DMS 273 treated with DMSO at 0.1 percent for 48 hours (cell line): ENCODE measurements around the gene PSMB11.
A peak's percentile ranks its signal among the peaks of the same experiment; 100 is the strongest.
"Not testable (repeated sequence)": the region's sequence is repeated elsewhere in the genome, so short reads cannot be mapped to it uniquely, and the experiment has no call there.

Source experiments
- DNase-seq: peaks from one replicate; lab custom pipeline; 2025; lab: John Stamatoyannopoulos, UW

Gene PSMB11

DNA sequence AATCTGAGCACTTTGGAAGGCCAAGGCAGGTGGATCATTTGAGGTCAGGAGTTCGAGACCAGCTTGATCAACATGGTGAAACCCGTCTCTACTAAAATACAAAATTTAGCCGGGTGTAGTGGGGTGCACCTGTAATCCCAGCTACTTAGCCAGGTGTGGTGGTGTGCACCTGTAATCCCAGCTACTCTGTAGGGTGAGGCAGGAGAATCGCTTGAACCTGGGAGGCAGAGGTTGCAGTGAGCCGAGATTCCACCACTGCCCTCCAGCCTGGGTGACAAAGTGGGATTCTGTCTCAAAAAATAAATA, 28.3 kb upstream of the PSMB11 start:
- not testable (repeated sequence) for DNase-seq

DNA sequence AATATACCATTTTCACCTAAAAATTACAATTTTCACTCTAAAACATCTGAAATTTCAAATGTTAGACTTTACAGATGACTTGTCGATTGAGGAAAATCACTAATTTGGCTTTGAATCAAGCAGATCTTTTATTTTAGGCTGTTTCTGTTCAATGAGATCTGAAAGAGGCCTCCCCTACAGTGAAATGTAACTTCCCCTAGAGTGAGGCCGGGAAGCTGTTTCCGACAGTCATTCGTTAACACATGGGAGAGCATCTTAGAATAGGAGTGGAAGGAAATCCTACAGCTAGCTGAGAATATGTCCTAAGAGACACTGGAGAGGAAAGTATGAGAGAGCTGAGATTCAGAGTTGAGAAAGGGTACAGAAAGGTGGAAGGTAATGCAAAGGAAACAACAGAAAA, 26.4 kb upstream of the PSMB11 start:
- DNase-seq = no peak

- DNase-seq = no peak
Measured at GRCh38 chr14:23017091-23017490, 24.9 kb upstream of the PSMB11 start.

GRCh38 chr14:23018107-23018506, 23.9 kb upstream of the PSMB11 start:
- no peak for DNase-seq

DNA sequence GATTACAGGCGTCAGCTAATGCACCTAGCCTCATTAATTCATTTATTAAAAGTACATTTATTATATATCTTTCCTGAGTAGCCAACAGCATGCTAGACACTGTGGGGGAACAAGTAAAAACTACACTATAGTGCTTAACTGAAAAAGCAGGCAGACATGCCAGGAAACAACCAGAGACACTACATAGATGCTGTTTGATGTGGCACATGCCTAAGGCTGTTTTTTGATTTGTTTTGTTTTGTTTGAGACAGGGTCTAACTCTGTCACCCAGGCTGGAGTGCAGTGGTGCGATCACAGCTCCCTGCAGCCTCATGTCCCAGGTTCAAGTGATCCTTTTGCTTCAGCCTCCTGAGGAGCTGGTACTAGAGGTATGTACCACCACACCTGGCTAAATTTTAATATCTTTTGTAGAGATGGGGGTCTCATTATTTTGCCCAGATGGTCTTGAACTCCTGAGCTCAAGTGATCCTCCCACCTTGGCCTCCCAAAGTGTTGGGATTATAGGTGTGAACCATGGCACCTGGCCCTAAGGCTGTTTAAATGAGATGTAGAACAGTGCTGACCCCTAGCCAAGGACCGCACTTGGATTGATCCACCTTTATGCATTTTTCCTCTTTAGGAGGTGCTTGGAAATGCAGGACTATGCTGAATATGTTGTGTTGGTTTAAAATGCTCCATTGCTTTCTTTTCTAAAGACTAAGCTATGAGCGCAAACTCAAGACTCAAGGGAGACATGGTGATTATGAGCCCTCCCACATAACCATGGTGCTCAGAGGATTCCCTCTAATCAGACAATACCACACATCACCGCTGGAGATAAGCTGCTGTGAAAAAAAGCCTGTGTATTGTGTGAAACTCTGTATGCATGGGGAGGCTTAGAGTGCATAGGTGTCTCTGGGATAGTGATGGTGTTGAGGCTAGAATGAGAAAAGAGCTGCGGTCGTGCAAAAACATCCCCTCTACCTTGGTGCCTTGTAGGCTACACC, 21.6 kb upstream of the PSMB11 start:
- DNase-seq = no peak

GRCh38 chr14:23021434-23021833, 20.6 kb upstream of the PSMB11 start:
- DNase-seq = no peak

GRCh38 chr14:23021889-23022442, 20.0 kb upstream of the PSMB11 start:
- DNase-seq = no peak

DNA sequence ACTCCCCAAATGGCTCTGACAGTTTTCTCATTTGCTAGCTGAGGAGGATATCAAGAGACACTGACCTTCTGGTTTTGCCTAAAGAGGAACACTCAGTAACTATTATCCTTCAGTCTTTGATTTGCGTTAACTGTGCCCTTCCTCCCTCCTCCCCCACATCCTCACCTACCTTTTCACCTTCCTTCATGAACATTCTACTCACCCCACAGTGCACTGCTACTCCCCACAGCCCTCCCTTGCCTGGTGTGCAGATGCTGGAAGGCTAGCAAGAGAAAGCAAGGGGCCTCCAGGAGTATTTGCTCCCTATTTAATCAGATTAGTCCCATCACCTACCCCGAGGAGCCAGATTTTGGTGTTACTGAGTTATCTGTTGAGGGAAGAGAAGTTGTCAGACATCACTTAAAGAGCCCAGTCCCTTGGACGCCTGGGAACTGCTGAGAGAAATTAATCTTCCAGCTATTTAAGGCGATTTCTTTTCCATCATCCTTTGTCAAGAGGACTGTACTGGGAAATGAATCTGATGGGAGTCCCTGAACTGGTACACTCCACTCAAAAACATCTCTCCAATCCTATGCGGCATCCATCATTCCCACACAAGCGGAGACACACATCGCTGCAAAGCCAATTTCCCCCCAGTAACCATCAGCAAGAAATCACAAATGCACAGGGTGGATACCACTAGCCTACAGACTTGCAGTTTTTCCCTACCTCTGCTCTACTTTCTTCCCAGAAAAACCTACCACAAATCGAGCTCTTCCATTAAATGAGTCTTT, 18.8 kb upstream of the PSMB11 start:
- no peak for DNase-seq

DNA sequence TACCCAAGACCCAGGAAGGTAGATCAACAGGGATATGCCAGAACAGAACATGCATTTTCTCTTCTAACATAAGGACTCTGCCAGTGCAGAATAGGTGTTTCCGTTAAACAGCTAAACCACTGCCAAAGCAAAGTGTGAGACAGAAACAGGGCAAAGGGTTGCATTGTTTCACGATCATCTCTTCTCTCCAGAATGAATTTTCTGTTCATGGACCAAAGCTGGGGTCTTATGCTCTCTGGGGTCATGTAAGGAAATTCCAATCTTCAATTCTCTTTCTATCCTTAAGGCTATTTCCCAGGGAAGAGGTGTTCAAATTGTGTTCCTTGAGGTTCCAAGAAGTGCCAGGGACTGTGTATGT, 18.2 kb upstream of the PSMB11 start:
- DNase-seq = no peak

- DNase-seq = no peak
Measured at GRCh38 chr14:23024612-23025075, 17.4 kb upstream of the PSMB11 start.

- peak; percentile 65 for DNase-seq
Measured at GRCh38 chr14:23025151-23025814, 16.7 kb upstream of the PSMB11 start.

GRCh38 chr14:23028799-23029198, 13.2 kb upstream of the PSMB11 start:
- no peak for DNase-seq

DNA sequence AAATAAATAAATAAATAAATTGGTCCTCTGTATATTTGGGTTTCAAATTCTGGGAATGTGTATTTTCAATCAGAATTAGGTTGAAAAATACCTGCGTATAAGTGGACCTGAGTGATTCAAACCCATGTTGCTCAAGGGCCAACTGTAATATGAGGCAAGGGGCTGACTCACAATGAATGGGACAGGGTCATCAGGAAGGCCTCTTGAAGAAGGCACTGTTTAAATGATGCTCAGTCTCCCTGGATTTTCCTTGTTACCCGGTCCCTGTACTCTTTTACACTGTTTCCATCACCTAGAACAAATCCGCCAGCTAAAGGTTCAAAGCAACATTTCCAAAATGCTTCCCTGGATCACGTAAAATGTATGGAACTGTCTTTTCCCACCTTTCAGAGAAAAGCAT, 11.1 kb upstream of the PSMB11 start:
- DNase-seq = no peak

DNA sequence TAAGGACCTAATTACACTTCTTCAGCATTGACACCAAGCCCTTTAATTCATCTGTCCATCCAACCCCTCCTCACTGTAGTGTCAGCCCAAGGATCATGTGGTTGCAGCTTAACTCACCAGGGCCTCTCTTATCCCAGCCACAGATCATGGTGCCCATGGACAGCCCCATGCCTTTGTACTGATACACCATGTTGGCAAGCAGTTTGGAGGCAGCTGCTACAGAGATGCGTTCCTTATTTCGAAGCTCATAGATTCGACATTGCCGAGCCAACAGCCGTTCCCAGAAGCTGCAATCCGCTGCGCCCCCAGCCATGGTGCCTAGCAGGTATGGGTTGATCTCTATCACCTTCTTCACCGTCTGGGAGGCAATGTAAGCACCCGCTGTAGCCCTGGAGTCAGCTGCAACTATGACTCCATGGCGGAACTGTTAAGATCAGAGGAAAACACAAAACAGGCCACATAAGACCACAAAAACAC, 8.7 kb upstream of the PSMB11 start:
- DNase-seq = no peak

- no peak for DNase-seq
Measured at GRCh38 chr14:23033801-23034497, 8.1 kb upstream of the PSMB11 start.

- no peak for DNase-seq
Measured at GRCh38 chr14:23034498-23035302, 7.3 kb upstream of the PSMB11 start, which contains the start of gene PSMB5. Gene PSMB5, minus strand, starts transcription at chr14:23034900. Its CDS starts 19 bp downstream, at chr14:23034881.

- no peak for DNase-seq
Measured at GRCh38 chr14:23035303-23036144, 6.5 kb upstream of the PSMB11 start.

DNA sequence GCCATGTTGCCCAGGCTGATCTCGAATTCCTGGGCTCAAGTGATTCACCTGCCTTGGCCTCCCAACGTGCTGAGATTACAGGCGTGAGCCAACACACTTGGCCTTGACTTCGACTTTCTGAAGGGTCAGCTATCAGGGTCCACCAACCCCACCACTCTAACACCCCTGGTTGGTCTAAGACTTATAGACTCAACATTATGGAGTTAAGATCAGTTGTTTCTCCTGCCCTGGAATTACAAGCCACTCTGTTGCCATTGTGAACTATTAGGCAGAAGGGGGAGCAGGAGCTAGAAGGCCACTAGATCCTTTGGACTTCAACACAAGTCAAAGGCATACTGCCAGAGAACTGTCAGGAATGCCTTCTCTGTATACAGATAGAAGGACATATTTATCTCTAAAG, 1.9 kb upstream of the PSMB11 start:
- DNase-seq = no peak

- DNase-seq = no peak
Measured at GRCh38 chr14:23041729-23042128, 283 bp upstream of the PSMB11 start.

- no peak for DNase-seq
Measured at GRCh38 chr14:23043145-23043544, 1.1 kb downstream of the PSMB11 start.
